ENCODE results near the gene CACNA1I. TPM values are rescaled to one million over a fixed set of nuclear protein-coding genes. Genes with fewer than 3 reads are reported as not detected.

Gene CACNA1I
- total RNA-seq, 1 donor from 2014 or later = not detected

- H3K27me3 ChIP-seq = no peaks in the 10 kb centered on the region
- H3K36me3 ChIP-seq = no peaks in the 10 kb centered on the region
- no peaks in the 10 kb centered on the region for H3K4me1 ChIP-seq
- no peak for DNase-seq (ENCODE audit: low spot score in 2 of 2)
- H3K4me3 ChIP-seq = no peak overlapping the region
- H3K27ac ChIP-seq = no peak overlapping the region
- TF ChIP-seq CTCF (IDR thresholded peaks at IDR 0.05) = no peak
- no peaks in the 10 kb centered on the region for H3K9me3 ChIP-seq
- intact Hi-C loops (cut with DNase I) = no loop called here
These were observed 113.1 kb downstream of the CACNA1I start for GRCh38 chr22:39683639-39684038.

- H3K9me3 ChIP-seq = no peaks in the 10 kb centered on the region
- TF ChIP-seq CTCF (IDR thresholded peaks at IDR 0.05) = no peak
These were observed 114.2 kb downstream of the CACNA1I start for GRCh38 chr22:39684702-39685281.

GRCh38 chr22:39685336-39686177 is 115.0 kb downstream of the CACNA1I start:
- H3K27ac ChIP-seq = no peak overlapping the region
- H3K27me3 ChIP-seq = no peaks in the 10 kb centered on the region
- intact Hi-C loops (cut with DNase I) = no loop called here
- H3K9me3 ChIP-seq = no peaks in the 10 kb centered on the region
- H3K4me1 ChIP-seq = no peaks in the 10 kb centered on the region
- H3K36me3 ChIP-seq = no peaks in the 10 kb centered on the region
- no peak for TF ChIP-seq CTCF (IDR thresholded peaks at IDR 0.05)
- no peak for DNase-seq (ENCODE audit: low spot score in 2 of 2)
- H3K4me3 ChIP-seq = no peak overlapping the region

More at GRCh38 chr22:39684702-39685281, 114.2 kb downstream of the CACNA1I start:
- intact Hi-C loops (cut with DNase I) = no loop called here
- Histone ChIP-seq H3K4me1 (no peaks in the 10 kb centered on the region), H3K27me3 (no peaks in the 10 kb centered on the region), H3K4me3 (no peak overlapping the region), H3K27ac (no peak overlapping the region), H3K36me3 (no peaks in the 10 kb centered on the region)
- no peak for DNase-seq (ENCODE audit: low spot score in 2 of 2)

GRCh38 chr22:39686178-39686620 is 115.6 kb downstream of the CACNA1I start:
- no peak for TF ChIP-seq CTCF (IDR thresholded peaks at IDR 0.05)
- Histone ChIP-seq H3K36me3 (no peaks in the 10 kb centered on the region), H3K27me3 (no peaks in the 10 kb centered on the region), H3K9me3 (no peaks in the 10 kb centered on the region), H3K27ac (no peak overlapping the region), H3K4me3 (no peak overlapping the region), H3K4me1 (no peaks in the 10 kb centered on the region)
- intact Hi-C loops (cut with DNase I) = no loop called here
- no peak for DNase-seq (ENCODE audit: low spot score in 2 of 2)

GRCh38 chr22:39686776-39687525 is 116.4 kb downstream of the CACNA1I start:
- no peak for DNase-seq (ENCODE audit: low spot score in 2 of 2)
- Histone ChIP-seq H3K27ac (no peak overlapping the region), H3K36me3 (no peaks in the 10 kb centered on the region), H3K9me3 (no peaks in the 10 kb centered on the region), H3K4me1 (no peaks in the 10 kb centered on the region), H3K27me3 (no peaks in the 10 kb centered on the region), H3K4me3 (no peak overlapping the region)
- TF ChIP-seq CTCF (IDR thresholded peaks at IDR 0.05) = no peak
- intact Hi-C loops (cut with DNase I) = no loop called here

All from ascending aorta (tissue), 2 donors.